Mucosa of stomach (tissue), 1 donor: ENCODE data around the gene ZDHHC13.

Experiments
- H3K27me3 ChIP-seq: one replicate; pipeline ENCODE4 v1.7.0; 2013; ENCODE audit warnings: mild to moderate bottlenecking, low read length; ENCODE audit not compliant: control insufficient read depth, insufficient read depth
- H3K36me3 ChIP-seq: one replicate; pipeline ENCODE4 v1.7.0; 2013; ENCODE audit warnings: low read length; ENCODE audit not compliant: control insufficient read depth, insufficient read depth
- H3K4me1 ChIP-seq: one replicate; pipeline ENCODE4 v1.7.0; 2013; ENCODE audit warnings: mild to moderate bottlenecking, low read length; ENCODE audit not compliant: control insufficient read depth, insufficient read depth
- H3K4me3 ChIP-seq: one replicate; pipeline ENCODE4 v1.7.0; 2013; ENCODE audit warnings: low read length
- H3K9ac ChIP-seq: one replicate; pipeline ENCODE4 v1.7.0; 2013; ENCODE audit warnings: mild to moderate bottlenecking, low read length, moderate library complexity
- H3K9me3 ChIP-seq: one replicate; pipeline ENCODE4 v1.7.0; 2013; ENCODE audit warnings: mild to moderate bottlenecking, low read length, moderate library complexity; ENCODE audit not compliant: control insufficient read depth
- donor health status: Pancreatic carcinoma.

Gene ZDHHC13

GRCh38 chr11:19084661-19085315 lies 32.2 kb upstream of the ZDHHC13 start:
- no peaks in the 10 kb centered on the region for H3K27me3 ChIP-seq
- H3K4me3 ChIP-seq = no peak overlapping the region
- no peaks in the 10 kb centered on the region for H3K36me3 ChIP-seq
- no peaks in the 10 kb centered on the region for H3K9me3 ChIP-seq
- peaks cover under 1% of the 10 kb centered on the region for H3K4me1 ChIP-seq
- H3K9ac ChIP-seq = no peak overlapping the region

GRCh38 chr11:19087658-19088057 lies 29.3 kb upstream of the ZDHHC13 start:
- Histone ChIP-seq H3K9ac (no peak overlapping the region), H3K36me3 (no peaks in the 10 kb centered on the region), H3K9me3 (no peaks in the 10 kb centered on the region), H3K4me3 (no peak overlapping the region), H3K4me1 (no peaks in the 10 kb centered on the region), H3K27me3 (no peaks in the 10 kb centered on the region)

- Histone ChIP-seq H3K9me3 (no peaks in the 10 kb centered on the region), H3K27me3 (no peaks in the 10 kb centered on the region), H3K4me3 (no peak overlapping the region), H3K4me1 (no peaks in the 10 kb centered on the region), H3K9ac (no peak overlapping the region), H3K36me3 (no peaks in the 10 kb centered on the region)
Measured at GRCh38 chr11:19088791-19089190, 28.2 kb upstream of the ZDHHC13 start.

- no peaks in the 10 kb centered on the region for H3K36me3 ChIP-seq
- no peaks in the 10 kb centered on the region for H3K9me3 ChIP-seq
- no peak overlapping the region for H3K4me3 ChIP-seq
- H3K27me3 ChIP-seq = no peaks in the 10 kb centered on the region
- H3K4me1 ChIP-seq = no peaks in the 10 kb centered on the region
- no peak overlapping the region for H3K9ac ChIP-seq
Measured at GRCh38 chr11:19089421-19089820, 27.5 kb upstream of the ZDHHC13 start.

GRCh38 chr11:19091366-19091765 lies 25.6 kb upstream of the ZDHHC13 start:
- H3K4me1 ChIP-seq = no peaks in the 10 kb centered on the region
- no peaks in the 10 kb centered on the region for H3K9me3 ChIP-seq
- H3K4me3 ChIP-seq = no peak overlapping the region
- no peaks in the 10 kb centered on the region for H3K36me3 ChIP-seq
- H3K27me3 ChIP-seq = no peaks in the 10 kb centered on the region
- no peak overlapping the region for H3K9ac ChIP-seq

GRCh38 chr11:19092342-19092741 lies 24.6 kb upstream of the ZDHHC13 start:
- no peaks in the 10 kb centered on the region for H3K27me3 ChIP-seq
- no peak overlapping the region for H3K9ac ChIP-seq
- H3K36me3 ChIP-seq = no peaks in the 10 kb centered on the region
- H3K9me3 ChIP-seq = no peaks in the 10 kb centered on the region
- no peaks in the 10 kb centered on the region for H3K4me1 ChIP-seq
- H3K4me3 ChIP-seq = no peak overlapping the region

GRCh38 chr11:19092850-19093249 lies 24.1 kb upstream of the ZDHHC13 start:
- Histone ChIP-seq H3K4me1 (no peaks in the 10 kb centered on the region), H3K9me3 (no peaks in the 10 kb centered on the region), H3K4me3 (no peak overlapping the region), H3K36me3 (no peaks in the 10 kb centered on the region), H3K27me3 (no peaks in the 10 kb centered on the region), H3K9ac (no peak overlapping the region)

- H3K36me3 ChIP-seq = no peaks in the 10 kb centered on the region
- H3K27me3 ChIP-seq = no peaks in the 10 kb centered on the region
- no peaks in the 10 kb centered on the region for H3K4me1 ChIP-seq
- no peak overlapping the region for H3K4me3 ChIP-seq
- no peaks in the 10 kb centered on the region for H3K9me3 ChIP-seq
- no peak overlapping the region for H3K9ac ChIP-seq
Measured at GRCh38 chr11:19093976-19094375, 23.0 kb upstream of the ZDHHC13 start.

- H3K27me3 ChIP-seq = no peaks in the 10 kb centered on the region
- no peaks in the 10 kb centered on the region for H3K9me3 ChIP-seq
- no peaks in the 10 kb centered on the region for H3K36me3 ChIP-seq
- H3K4me1 ChIP-seq = no peaks in the 10 kb centered on the region
- no peak overlapping the region for H3K9ac ChIP-seq
- no peak overlapping the region for H3K4me3 ChIP-seq
Measured at GRCh38 chr11:19094859-19095258, 22.1 kb upstream of the ZDHHC13 start.

- H3K9me3 ChIP-seq = no peaks in the 10 kb centered on the region
- no peak overlapping the region for H3K4me3 ChIP-seq
- H3K27me3 ChIP-seq = no peaks in the 10 kb centered on the region
- H3K9ac ChIP-seq = no peak overlapping the region
- no peaks in the 10 kb centered on the region for H3K4me1 ChIP-seq
- no peaks in the 10 kb centered on the region for H3K36me3 ChIP-seq
Measured at GRCh38 chr11:19099093-19099492, 17.9 kb upstream of the ZDHHC13 start.

- H3K4me3 ChIP-seq = no peak overlapping the region
- no peaks in the 10 kb centered on the region for H3K4me1 ChIP-seq
- H3K27me3 ChIP-seq = no peaks in the 10 kb centered on the region
- no peaks in the 10 kb centered on the region for H3K9me3 ChIP-seq
- no peak overlapping the region for H3K9ac ChIP-seq
- H3K36me3 ChIP-seq = no peaks in the 10 kb centered on the region
Measured at GRCh38 chr11:19100885-19101284, 16.1 kb upstream of the ZDHHC13 start.

GRCh38 chr11:19101796-19102520 lies 15.0 kb upstream of the ZDHHC13 start:
- Histone ChIP-seq H3K36me3 (no peaks in the 10 kb centered on the region), H3K9ac (no peak overlapping the region), H3K4me3 (no peak overlapping the region), H3K9me3 (no peaks in the 10 kb centered on the region), H3K4me1 (no peaks in the 10 kb centered on the region), H3K27me3 (no peaks in the 10 kb centered on the region)
